PC-3 (cell line): Measurements from ENCODE around the gene PLXNB2. TPM values are rescaled to one million over a fixed set of nuclear protein-coding genes. Genes with fewer than 3 reads are reported as not detected.

Source experiments
- ATAC-seq: fragments of 200-7000 bp; cut with Tn5 transposase; 2 replicates; pipeline ENCODE4 v1.9.1; 2020; ENCODE audit warnings: mild to moderate bottlenecking, moderate library complexity
- BruUV-seq: library from RNA; stranded (reverse); fragments of 400-500 nt; replicated peaks from 2 replicates; lab custom pipeline; 2021; lab: Mats Ljungman, UMichigan
- CTCF ChIA-PET: fragments of 300-600 bp; sonication (Branson Sonifier 250); formaldehyde crosslinking; loops from one replicate; lab custom pipeline; 2022; ENCODE audit warnings: antibody characterized with exemption; lab: Charles Lee
- POLR2A ChIA-PET: fragments of 300-600 bp; sonication (Branson Sonifier 250); formaldehyde crosslinking; loops from one replicate; lab custom pipeline; 2022; ENCODE audit warnings: antibody characterized with exemption; ENCODE audit not compliant: unreplicated experiment; lab: Charles Lee
- DNase-seq: peaks from one replicate; pipeline ENCODE4 v3.0.0-alpha.2; 2015
- H2AFZ ChIP-seq: fragments of 300-600 bp; sonication (generic); 2 replicates; pipeline ENCODE4 v1.6.0; 2016; ENCODE audit warnings: antibody characterized with exemption, low read length
- H3F3A ChIP-seq: fragments of 300-600 bp; sonication (generic); one replicate; pipeline ENCODE4 v1.6.0; 2017; ENCODE audit warnings: antibody characterized with exemption, low read length, control low read depth, mild to moderate bottlenecking; ENCODE audit not compliant: unreplicated experiment
- H3K27ac ChIP-seq: fragments of 300-600 bp; sonication (generic); 2 replicates; pipeline ENCODE4 v1.5.1; 2016; ENCODE audit warnings: mild to moderate bottlenecking, low read length
- H3K27me3 ChIP-seq: fragments of 300-600 bp; sonication (generic); 2 replicates; pipeline ENCODE4 v1.6.1; 2016; ENCODE audit warnings: low read length, mixed read lengths
- H3K36me3 ChIP-seq: fragments of 300-600 bp; sonication (generic); 2 replicates; pipeline ENCODE4 v1.6.1; 2016; ENCODE audit warnings: low read depth, mixed run types, low read length, mixed read lengths
- H3K4me1 ChIP-seq: fragments of 300-600 bp; sonication (generic); 2 replicates; pipeline ENCODE4 v1.5.1; 2016; ENCODE audit warnings: low read length; ENCODE audit not compliant: insufficient read depth
- H3K4me2 ChIP-seq: fragments of 300-600 bp; sonication (generic); 2 replicates; pipeline ENCODE4 v1.6.0; 2016; ENCODE audit warnings: low read length
- H3K4me3 ChIP-seq: fragments of 300-600 bp; sonication (generic); 2 replicates; pipeline ENCODE4 v1.5.1; 2016; ENCODE audit warnings: mild to moderate bottlenecking, low read length, mixed read lengths
- H3K79me2 ChIP-seq: fragments of 300-600 bp; sonication (generic); 2 replicates; pipeline ENCODE4 v1.6.1; 2017; ENCODE audit warnings: low read length, mixed read lengths
- H3K9ac ChIP-seq: fragments of 300-600 bp; sonication (generic); 2 replicates; pipeline ENCODE4 v1.6.0; 2016; ENCODE audit warnings: mild to moderate bottlenecking, low read length
- H3K9me2 ChIP-seq: fragments of 300-600 bp; sonication (generic); replicated peaks from 2 replicates; pipeline ENCODE4 v1.6.1; 2016; ENCODE audit warnings: mixed run types, low read length, mixed read lengths
- H3K9me3 ChIP-seq: fragments of 300-600 bp; sonication (generic); 2 replicates; pipeline ENCODE4 v1.6.1; 2016; ENCODE audit warnings: low read length, mixed read lengths
- H4K20me1 ChIP-seq: fragments of 300-600 bp; sonication (generic); 2 replicates; pipeline ENCODE4 v1.6.1; 2016; ENCODE audit warnings: low read length, mixed read lengths
- EZH2 ChIP-seq: fragments of 300-600 bp; sonication (generic); IDR thresholded peaks from one replicate; pipeline ENCODE4 v1.6.1; 2017; ENCODE audit warnings: antibody characterized with exemption, mild to moderate bottlenecking, low read length; ENCODE audit not compliant: unreplicated experiment
- EZH2phosphoT487 ChIP-seq: fragments of 300-600 bp; sonication (generic); IDR thresholded peaks from 2 replicates; pipeline ENCODE4 v1.6.1; 2018; ENCODE audit warnings: mild to moderate bottlenecking, antibody characterized with exemption, low read length, borderline replicate concordance
- intact Hi-C: fragments of 100-400 bp; cut with micrococcal nuclease; formaldehyde crosslinking; loops from 2 replicates; pipeline ENCODE4 v1.9.0; 2023
- total RNA-seq: library from RNA; depleted of rRNA; stranded (reverse); fragments of >200 nt; gene quantifications from 2 replicates; pipeline ENCODE4 v1.2.3, GENCODE V29; 2014
- TF ChIP-seq, protein P1 (sequence below): fragments of 300-600 bp; sonication (generic); conservative IDR thresholded peaks from 2 replicates; pipeline ENCODE4 v1.5.1; 2017; ENCODE audit warnings: antibody characterized with exemption, low read depth, mild to moderate bottlenecking, low read length

The PLXNB2 gene
- total RNA-seq, 1 experiment from 2014 or later = 68.2 TPM

- ChIA-PET CTCF (no interaction called here), POLR2A (no interaction called here)
- H3K9me3 ChIP-seq = no peaks in the 10 kb centered on the region
- DNase-seq (no peak), ATAC-seq (peak; percentile 45)
- H3K27me3 ChIP-seq = no peaks in the 10 kb centered on the region
- peaks cover 55% of the 10 kb centered on the region for H3K79me2 ChIP-seq
- peak overlapping the region; percentile 99 for H3K4me2 ChIP-seq
- TSS peak; percentile 26 for BruUV-seq
- TF ChIP-seq, protein P1, sequence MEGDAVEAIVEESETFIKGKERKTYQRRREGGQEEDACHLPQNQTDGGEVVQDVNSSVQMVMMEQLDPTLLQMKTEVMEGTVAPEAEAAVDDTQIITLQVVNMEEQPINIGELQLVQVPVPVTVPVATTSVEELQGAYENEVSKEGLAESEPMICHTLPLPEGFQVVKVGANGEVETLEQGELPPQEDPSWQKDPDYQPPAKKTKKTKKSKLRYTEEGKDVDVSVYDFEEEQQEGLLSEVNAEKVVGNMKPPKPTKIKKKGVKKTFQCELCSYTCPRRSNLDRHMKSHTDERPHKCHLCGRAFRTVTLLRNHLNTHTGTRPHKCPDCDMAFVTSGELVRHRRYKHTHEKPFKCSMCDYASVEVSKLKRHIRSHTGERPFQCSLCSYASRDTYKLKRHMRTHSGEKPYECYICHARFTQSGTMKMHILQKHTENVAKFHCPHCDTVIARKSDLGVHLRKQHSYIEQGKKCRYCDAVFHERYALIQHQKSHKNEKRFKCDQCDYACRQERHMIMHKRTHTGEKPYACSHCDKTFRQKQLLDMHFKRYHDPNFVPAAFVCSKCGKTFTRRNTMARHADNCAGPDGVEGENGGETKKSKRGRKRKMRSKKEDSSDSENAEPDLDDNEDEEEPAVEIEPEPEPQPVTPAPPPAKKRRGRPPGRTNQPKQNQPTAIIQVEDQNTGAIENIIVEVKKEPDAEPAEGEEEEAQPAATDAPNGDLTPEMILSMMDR = no peak
- TF ChIP-seq EZH2phosphoT487 (no peak), EZH2 (no peak)
- H3K9me2 ChIP-seq = no peaks in the 10 kb centered on the region
- no peaks in the 10 kb centered on the region for H3F3A ChIP-seq
- no peaks in the 10 kb centered on the region for H4K20me1 ChIP-seq
- H3K4me1 ChIP-seq = peaks cover 15% of the 10 kb centered on the region; the same call in 1 of the 2 replicates
- H3K9ac ChIP-seq = peak overlapping the region; percentile 97
- peak overlapping the region; percentile 94 for H2AFZ ChIP-seq
- intact Hi-C loops = no loop called here
- H3K4me3 ChIP-seq = peak overlapping the region; percentile 99
- no peaks in the 10 kb centered on the region for H3K36me3 ChIP-seq
- H3K27ac ChIP-seq = peak overlapping the region; percentile 81
Measured at GRCh38 chr22:50245214-50246072, 62.0 kb downstream of the PLXNB2 start.

GRCh38 chr22:50244420-50245213, 62.8 kb downstream of the PLXNB2 start, which contains the start of gene TUBGCP6:
Gene TUBGCP6 (minus strand): TSS chr22:50245023. CDS start chr22:50244459, 564 bp downstream.
- H3K27ac ChIP-seq = peak within 1 kb of the TSS; percentile 81
- intact Hi-C loops = no loop called here
- no peaks in the 10 kb centered on the region for H3K9me3 ChIP-seq
- peak within 1 kb of the TSS; percentile 94 for H2AFZ ChIP-seq
- CTCF ChIA-PET = no interaction called here
- no peaks in the 10 kb centered on the region; the same call in 1 of the 2 replicates for H3K36me3 ChIP-seq
- H3K79me2 ChIP-seq = peaks cover 59% of the 10 kb centered on the region
- peaks cover 9% of the 10 kb centered on the region; the same call in 1 of the 2 replicates for H3K4me1 ChIP-seq
- POLR2A ChIA-PET = no interaction called here
- H4K20me1 ChIP-seq = no peaks in the 10 kb centered on the region
- TSS peak; percentile 45 for BruUV-seq
- DNase-seq = peak; percentile 87
- peak within 1 kb of the TSS; percentile 97 for H3K9ac ChIP-seq
- H3K27me3 ChIP-seq = no peaks in the 10 kb centered on the region
- peak within 1 kb of the TSS; percentile 99 for H3K4me3 ChIP-seq
- TF ChIP-seq, protein P1 = no peak
- TF ChIP-seq EZH2phosphoT487 (no peak), EZH2 (no peak)
- H3K9me2 ChIP-seq = no peaks in the 10 kb centered on the region
- peak; percentile 72 for ATAC-seq
- H3F3A ChIP-seq = no peaks in the 10 kb centered on the region
- peak within 1 kb of the TSS; percentile 99 for H3K4me2 ChIP-seq
